GM20431 (cell line): Measurements from ENCODE around the gene PIK3AP1.
"Not testable (repeated sequence)": the region's sequence is repeated elsewhere in the genome, so short reads cannot be mapped to it uniquely, and the experiment has no call there.

Experiments
- in situ Hi-C: fragments of 300-500 bp; cut with MseI, MboI; formaldehyde crosslinking; loops from one replicate; pipeline ENCODE4 v1.15.0; 2020; ENCODE audit warnings: low sequenced_read_pairs; ENCODE audit not compliant: unreplicated experiment

PIK3AP1 gene

GRCh38 chr10:96570983-96571964 is 149.0 kb downstream of the PIK3AP1 start:
- in situ Hi-C loops = no loop called here

- in situ Hi-C loops = no loop called here
These were observed 149.8 kb downstream of the PIK3AP1 start for GRCh38 chr10:96570511-96570910.

GRCh38 chr10:96568402-96568801 is 151.9 kb downstream of the PIK3AP1 start:
- in situ Hi-C loops = no loop called here

GRCh38 chr10:96565774-96566173 is 154.5 kb downstream of the PIK3AP1 start:
- in situ Hi-C loops = no loop called here

- in situ Hi-C loops = no loop called here
These were observed 159.1 kb downstream of the PIK3AP1 start for GRCh38 chr10:96560966-96561887.

GRCh38 chr10:96560489-96560888 is 159.8 kb downstream of the PIK3AP1 start:
- in situ Hi-C loops = no loop called here

- in situ Hi-C loops = no loop called here
These were observed 164.3 kb downstream of the PIK3AP1 start for GRCh38 chr10:96556003-96556402.

- in situ Hi-C loops = no loop called here
These were observed 165.0 kb downstream of the PIK3AP1 start for GRCh38 chr10:96555330-96555729.

GRCh38 chr10:96548589-96548988 is 171.7 kb downstream of the PIK3AP1 start:
- in situ Hi-C loops = no loop called here

- in situ Hi-C loops = not testable (repeated sequence)
These were observed 174.8 kb downstream of the PIK3AP1 start for GRCh38 chr10:96545558-96545957.
